Activated naive CD4-positive, alpha-beta T cell treated with anti-CD3 and anti-CD28 coated beads for 36 hours (primary cell): ENCODE measurements around the gene ANKRA2. TPM values are rescaled to one million over a fixed set of nuclear protein-coding genes. Genes with fewer than 3 reads are reported as not detected.

Experiments used
- CTCF ChIA-PET: fragments of 350-600 bp; sonication (Branson Sonifier 250); formaldehyde crosslinking; loops from one replicate; lab custom pipeline; 2021; ENCODE audit warnings: antibody characterized with exemption; lab: Charles Lee
- DNase-seq: peaks from one replicate; pipeline ENCODE4 v3.0.0-alpha.2; 2020
- H3K27ac Mint-ChIP-seq: one replicate; pipeline ENCODE4 v1.8.0; 2021; ENCODE audit warnings: mild to moderate bottlenecking, mixed read lengths
- H3K27me3 Mint-ChIP-seq: one replicate; pipeline ENCODE4 v1.8.0; 2021; ENCODE audit warnings: low read depth, mixed read lengths
- H3K36me3 Mint-ChIP-seq: one replicate; pipeline ENCODE4 v1.8.0; 2021; ENCODE audit warnings: low read depth, mixed read lengths
- H3K4me1 Mint-ChIP-seq: one replicate; pipeline ENCODE4 v1.8.0; 2021; ENCODE audit warnings: low read depth, mixed read lengths
- H3K4me3 Mint-ChIP-seq: one replicate; pipeline ENCODE4 v1.8.0; 2021; ENCODE audit warnings: mild to moderate bottlenecking, moderate library complexity, mixed read lengths
- H3K9me3 Mint-ChIP-seq: one replicate; pipeline ENCODE4 v1.8.0; 2021; ENCODE audit warnings: mixed read lengths
- intact Hi-C: fragments of 100-400 bp; cut with micrococcal nuclease; formaldehyde crosslinking; loops from one replicate; pipeline ENCODE4 v1.15.1; 2023
- total RNA-seq, 2 experiments: library from RNA; stranded (reverse); gene quantifications; one replicate each; pipeline ENCODE4 v1.2.3, GENCODE V29; 2021

ANKRA2 gene
- total RNA-seq, 2 experiments from 2014 or later = 26.5 to 26.9 TPM

GRCh38 chr5:73591698-73592501 is 26.5 kb upstream of the ANKRA2 start:
- DNase-seq = no peak
- H3K27ac Mint-ChIP-seq = no peak overlapping the region
- no peaks in the 10 kb centered on the region for H3K9me3 Mint-ChIP-seq
- CTCF ChIA-PET = interaction anchor here (0.7 to 6.5 kb wide), 18 partner anchors 10 to 217 kb away, joined by 3 to 155 read pairs (median 5); no protein-coding TSS in a partner anchor
- H3K36me3 Mint-ChIP-seq = peaks cover 3% of the 10 kb centered on the region
- H3K4me3 Mint-ChIP-seq = no peak overlapping the region
- no peaks in the 10 kb centered on the region for H3K4me1 Mint-ChIP-seq
- peaks cover 2% of the 10 kb centered on the region for H3K27me3 Mint-ChIP-seq
- intact Hi-C loops = loop anchor here (1.0 to 2.0 kb wide), 4 partner anchors 73 to 1057 kb away; no protein-coding TSS in a partner anchor

GRCh38 chr5:73591102-73591695 is 25.8 kb upstream of the ANKRA2 start:
- no peak overlapping the region for H3K4me3 Mint-ChIP-seq
- no peaks in the 10 kb centered on the region for H3K9me3 Mint-ChIP-seq
- H3K27ac Mint-ChIP-seq = no peak overlapping the region
- H3K36me3 Mint-ChIP-seq = peaks cover 3% of the 10 kb centered on the region
- CTCF ChIA-PET = interaction anchor here (0.6 to 6.5 kb wide), 33 partner anchors 9 to 896 kb away, joined by 3 to 155 read pairs (median 4); no protein-coding TSS in a partner anchor
- H3K4me1 Mint-ChIP-seq = no peaks in the 10 kb centered on the region
- peak; percentile 63 for DNase-seq
- intact Hi-C loops = loop anchor here (1.0 to 2.0 kb wide), 4 partner anchors 72 to 1058 kb away; no protein-coding TSS in a partner anchor
- no peaks in the 10 kb centered on the region for H3K27me3 Mint-ChIP-seq

- Mint-ChIP-seq H3K36me3 (peaks cover 3% of the 10 kb centered on the region), H3K27me3 (no peaks in the 10 kb centered on the region), H3K4me1 (no peaks in the 10 kb centered on the region), H3K9me3 (no peaks in the 10 kb centered on the region), H3K27ac (no peak overlapping the region), H3K4me3 (no peak overlapping the region)
- intact Hi-C loops = no loop called here
- no peak for DNase-seq
- CTCF ChIA-PET = interaction anchor here (1.6 to 6.5 kb wide), 2 partner anchors 10 to 206 kb away, joined by 5 to 155 read pairs; no protein-coding TSS in a partner anchor
Observed at GRCh38 chr5:73587923-73588322, 22.5 kb upstream of the ANKRA2 start.

GRCh38 chr5:73582285-73583145 is 17.1 kb upstream of the ANKRA2 start:
- Mint-ChIP-seq H3K27ac (no peak overlapping the region), H3K36me3 (peaks cover 26% of the 10 kb centered on the region), H3K4me1 (no peaks in the 10 kb centered on the region), H3K27me3 (no peaks in the 10 kb centered on the region), H3K9me3 (no peaks in the 10 kb centered on the region), H3K4me3 (no peak overlapping the region)
- intact Hi-C loops = no loop called here
- no peak for DNase-seq
- CTCF ChIA-PET = interaction anchor here (2.2 kb wide), 1 partner anchor 8 kb away, joined by 9 read pairs; no protein-coding TSS in a partner anchor

- Mint-ChIP-seq H3K27me3 (no peaks in the 10 kb centered on the region), H3K4me3 (peak overlapping the region; percentile 99)
Observed at GRCh38 chr5:73565969-73566547, 619 bp upstream of the ANKRA2 start.

GRCh38 chr5:73564675-73565074 is 764 bp downstream of the ANKRA2 start:
- H3K9me3 Mint-ChIP-seq = no peaks in the 10 kb centered on the region
- intact Hi-C loops = loop anchor here (1.0 to 5.0 kb wide), 3 partner anchors 45 to 1203 kb away; partner anchors contain the start of genes BTF3, GFM2 and NSA2
- peaks cover 38% of the 10 kb centered on the region for H3K4me1 Mint-ChIP-seq
- peaks cover 14% of the 10 kb centered on the region for H3K36me3 Mint-ChIP-seq
- H3K27me3 Mint-ChIP-seq = no peaks in the 10 kb centered on the region
- CTCF ChIA-PET = interaction anchor here (0.9 to 2.0 kb wide), 3 partner anchors 26 to 30 kb away, joined by 3 to 9 read pairs (median 3); no protein-coding TSS in a partner anchor
- peak overlapping the region; percentile 99 for H3K4me3 Mint-ChIP-seq
- DNase-seq = peak; percentile 40
- H3K27ac Mint-ChIP-seq = peak overlapping the region; percentile 99

More at GRCh38 chr5:73565969-73566547, 619 bp upstream of the ANKRA2 start:
- peaks cover 17% of the 10 kb centered on the region for H3K36me3 Mint-ChIP-seq
- DNase-seq = no peak
- H3K4me1 Mint-ChIP-seq = peaks cover 36% of the 10 kb centered on the region
- H3K9me3 Mint-ChIP-seq = no peaks in the 10 kb centered on the region
- H3K27ac Mint-ChIP-seq = peak overlapping the region; percentile 99
- CTCF ChIA-PET = interaction anchor here (1.5 kb wide), 1 partner anchor 25 kb away, joined by 7 read pairs; no protein-coding TSS in a partner anchor
- intact Hi-C loops = loop anchor here (1.0 to 5.0 kb wide), 3 partner anchors 47 to 1201 kb away; partner anchors contain the start of genes BTF3, GFM2 and NSA2

- Mint-ChIP-seq H3K36me3 (peaks cover 14% of the 10 kb centered on the region), H3K27ac (peak overlapping the region; percentile 99), H3K4me3 (peak overlapping the region; percentile 99), H3K9me3 (no peaks in the 10 kb centered on the region), H3K4me1 (peaks cover 36% of the 10 kb centered on the region), H3K27me3 (no peaks in the 10 kb centered on the region)
- DNase-seq = no peak
- CTCF ChIA-PET = interaction anchor here (0.9 to 2.0 kb wide), 3 partner anchors 27 to 29 kb away, joined by 3 to 9 read pairs (median 3); no protein-coding TSS in a partner anchor
- intact Hi-C loops = no loop called here
Observed at GRCh38 chr5:73564018-73564417, 1.4 kb downstream of the ANKRA2 start.

GRCh38 chr5:73558950-73559349 is 6.5 kb downstream of the ANKRA2 start:
- no peaks in the 10 kb centered on the region for H3K9me3 Mint-ChIP-seq
- no peak overlapping the region for H3K4me3 Mint-ChIP-seq
- no peak for DNase-seq
- no peak overlapping the region for H3K27ac Mint-ChIP-seq
- intact Hi-C loops = no loop called here
- peaks cover 19% of the 10 kb centered on the region for H3K36me3 Mint-ChIP-seq
- H3K4me1 Mint-ChIP-seq = peaks cover 12% of the 10 kb centered on the region
- CTCF ChIA-PET = interaction anchor here (0.7 to 1.1 kb wide), 5 partner anchors 12 to 33 kb away, joined by 3 to 6 read pairs (median 3); no protein-coding TSS in a partner anchor
- H3K27me3 Mint-ChIP-seq = no peaks in the 10 kb centered on the region

- H3K4me1 Mint-ChIP-seq = no peaks in the 10 kb centered on the region
Observed at GRCh38 chr5:73552642-73553041, 12.8 kb downstream of the ANKRA2 start.

GRCh38 chr5:73550016-73550415 is 15.4 kb downstream of the ANKRA2 start:
- Mint-ChIP-seq H3K9me3 (no peaks in the 10 kb centered on the region), H3K27me3 (peaks cover 3% of the 10 kb centered on the region), H3K4me3 (no peak overlapping the region), H3K27ac (no peak overlapping the region), H3K36me3 (peaks cover 3% of the 10 kb centered on the region), H3K4me1 (no peaks in the 10 kb centered on the region)
- CTCF ChIA-PET = no interaction called here
- no peak for DNase-seq
- intact Hi-C loops = no loop called here

More at GRCh38 chr5:73552642-73553041, 12.8 kb downstream of the ANKRA2 start:
- H3K27me3 Mint-ChIP-seq = no peaks in the 10 kb centered on the region
- DNase-seq = no peak
- H3K36me3 Mint-ChIP-seq = peaks cover 7% of the 10 kb centered on the region
- CTCF ChIA-PET = no interaction called here
- no peak overlapping the region for H3K27ac Mint-ChIP-seq
- H3K9me3 Mint-ChIP-seq = no peaks in the 10 kb centered on the region
- intact Hi-C loops = no loop called here
- no peak overlapping the region for H3K4me3 Mint-ChIP-seq

- no peak overlapping the region for H3K27ac Mint-ChIP-seq
- H3K36me3 Mint-ChIP-seq = no peaks in the 10 kb centered on the region
- DNase-seq = no peak
- CTCF ChIA-PET = no interaction called here
- H3K4me1 Mint-ChIP-seq = no peaks in the 10 kb centered on the region
- H3K27me3 Mint-ChIP-seq = peaks cover 9% of the 10 kb centered on the region
- no peak overlapping the region for H3K4me3 Mint-ChIP-seq
- H3K9me3 Mint-ChIP-seq = no peaks in the 10 kb centered on the region
- intact Hi-C loops = no loop called here
Observed at GRCh38 chr5:73545403-73545779, 20.0 kb downstream of the ANKRA2 start.
